Neural progenitor cell (in vitro differentiated cells): ENCODE data around the gene LRRC46. TPM values are rescaled to one million over a fixed set of nuclear protein-coding genes. Genes with fewer than 3 reads are reported as not detected.

Experiments
- DNase-seq: peaks from one replicate; pipeline ENCODE4 v3.0.0-alpha.2; 2016; ENCODE audit warnings: low spot score
- H2AFZ ChIP-seq: fragments of 200-600 bp; sonication (generic); replicated peaks from 2 replicates; pipeline ENCODE4 v1.6.1; 2016; ENCODE audit warnings: antibody characterized with exemption
- H3F3A ChIP-seq: fragments of 200-600 bp; sonication (generic); 2 replicates; pipeline ENCODE4 v1.6.1; 2016; ENCODE audit warnings: antibody characterized with exemption, low read depth
- H3K27ac ChIP-seq: fragments of 200-600 bp; sonication (generic); 2 replicates; pipeline ENCODE4 v1.5.1; 2016; ENCODE audit warnings: mild to moderate bottlenecking
- H3K27me3 ChIP-seq: fragments of 200-600 bp; sonication (generic); 2 replicates; pipeline ENCODE4 v1.6.1; 2016; ENCODE audit warnings: mild to moderate bottlenecking, moderate library complexity
- H3K36me3 ChIP-seq: fragments of 200-600 bp; sonication (generic); 2 replicates; pipeline ENCODE4 v1.5.1; 2016
- H3K4me1 ChIP-seq: fragments of 200-600 bp; sonication (generic); 2 replicates; pipeline ENCODE4 v1.6.1; 2016; ENCODE audit warnings: mixed run types
- H3K4me2 ChIP-seq: fragments of 200-600 bp; sonication (generic); 2 replicates; pipeline ENCODE4 v1.6.1; 2016
- H3K4me3 ChIP-seq: fragments of 200-600 bp; sonication (generic); 2 replicates; pipeline ENCODE4 v1.5.1; 2016
- H3K79me2 ChIP-seq: fragments of 200-600 bp; sonication (generic); 2 replicates; pipeline ENCODE4 v1.6.1; 2016; ENCODE audit warnings: low read depth
- H3K9ac ChIP-seq: fragments of 200-600 bp; sonication (generic); 2 replicates; pipeline ENCODE4 v1.6.1; 2016
- H3K9me3 ChIP-seq: fragments of 200-600 bp; sonication (generic); 2 replicates; pipeline ENCODE4 v1.5.1; 2016; ENCODE audit warnings: low read depth
- H4K20me1 ChIP-seq: fragments of 200-600 bp; sonication (generic); 2 replicates; pipeline ENCODE4 v1.6.1; 2016; ENCODE audit warnings: low read depth
- H3K27ac Mint-ChIP-seq: 3 replicates; pipeline ENCODE4 v1.8.0; 2021; ENCODE audit warnings: mixed read lengths
- H3K27me3 Mint-ChIP-seq: 2 replicates; pipeline ENCODE4 v1.8.0; 2022; ENCODE audit warnings: low read depth, mild to moderate bottlenecking, inconsistent platforms, moderate library complexity, mixed read lengths; ENCODE audit not compliant: insufficient read depth
- H3K36me3 Mint-ChIP-seq: 3 replicates; pipeline ENCODE4 v1.8.0; 2021; ENCODE audit warnings: mixed read lengths
- H3K4me1 Mint-ChIP-seq: 3 replicates; pipeline ENCODE4 v1.8.0; 2021; ENCODE audit warnings: mixed read lengths
- H3K4me3 Mint-ChIP-seq: 3 replicates; pipeline ENCODE4 v1.8.0; 2021; ENCODE audit warnings: mild to moderate bottlenecking, moderate library complexity, mixed read lengths
- H3K9me3 Mint-ChIP-seq: 3 replicates; pipeline ENCODE4 v1.8.0; 2020; ENCODE audit warnings: mixed read lengths
- EZH2 ChIP-seq: fragments of 200-600 bp; sonication (generic); IDR thresholded peaks from 2 replicates; pipeline ENCODE4 v1.6.1; 2017; ENCODE audit warnings: antibody characterized with exemption, mild to moderate bottlenecking, moderate library complexity
- EZH2phosphoT487 ChIP-seq: fragments of 200-600 bp; sonication (generic); IDR thresholded peaks from 2 replicates; pipeline ENCODE4 v1.6.1; 2017; ENCODE audit warnings: antibody characterized with exemption
- total RNA-seq: library from RNA; depleted of rRNA; stranded (reverse); fragments of >200 nt; gene quantifications from 2 replicates; pipeline ENCODE4 v1.2.3, GENCODE V29; 2015; ENCODE audit warnings: low replicate concordance
- TF ChIP-seq, protein P1 (sequence below): fragments of 200-600 bp; sonication (generic); IDR thresholded peaks from 2 replicates; pipeline ENCODE4 v1.5.1; 2017; ENCODE audit warnings: antibody characterized with exemption, mild to moderate bottlenecking

The LRRC46 gene
- total RNA-seq, 1 donor from 2014 or later = 0.06 TPM

DNA sequence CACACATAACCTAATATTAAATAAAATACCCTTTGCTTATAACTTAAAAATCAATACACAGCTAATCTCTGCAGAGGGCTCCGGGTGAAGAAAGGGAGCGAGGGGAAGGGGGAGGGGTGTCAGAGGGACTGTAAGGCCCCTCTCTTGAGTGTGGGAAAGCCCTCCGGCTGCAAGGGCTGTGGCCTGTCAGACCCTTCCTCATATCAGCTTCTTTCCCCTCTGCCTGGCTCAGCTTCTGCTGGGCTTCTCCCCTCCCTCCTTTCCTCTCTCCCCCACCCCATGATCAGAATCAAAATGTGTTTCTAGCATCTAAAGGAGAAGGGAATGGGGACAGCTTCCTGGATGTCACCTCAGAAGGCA is 14.2 kb downstream of the LRRC46 start:
- Histone ChIP-seq H3K79me2 (peaks cover under 1% of the 10 kb centered on the region), H3K4me1 (peaks cover 10% of the 10 kb centered on the region), H2AFZ (no peak overlapping the region), H4K20me1 (peaks cover 20% of the 10 kb centered on the region), H3K9me3 (no peaks in the 10 kb centered on the region), H3K27ac (no peak overlapping the region), H3K4me2 (no peak overlapping the region), H3K27me3 (peaks cover 67% of the 10 kb centered on the region), H3K36me3 (no peaks in the 10 kb centered on the region), H3K4me3 (no peak overlapping the region), H3K9ac (no peak overlapping the region), H3F3A (peaks cover 5% of the 10 kb centered on the region)
- Mint-ChIP-seq H3K9me3 (peaks cover 2% of the 10 kb centered on the region), H3K27ac (no peak overlapping the region), H3K4me3 (no peak overlapping the region), H3K4me1 (peaks cover 23% of the 10 kb centered on the region), H3K36me3 (peaks cover 2% of the 10 kb centered on the region), H3K27me3 (peaks cover 61% of the 10 kb centered on the region)
- TF ChIP-seq, protein P1, sequence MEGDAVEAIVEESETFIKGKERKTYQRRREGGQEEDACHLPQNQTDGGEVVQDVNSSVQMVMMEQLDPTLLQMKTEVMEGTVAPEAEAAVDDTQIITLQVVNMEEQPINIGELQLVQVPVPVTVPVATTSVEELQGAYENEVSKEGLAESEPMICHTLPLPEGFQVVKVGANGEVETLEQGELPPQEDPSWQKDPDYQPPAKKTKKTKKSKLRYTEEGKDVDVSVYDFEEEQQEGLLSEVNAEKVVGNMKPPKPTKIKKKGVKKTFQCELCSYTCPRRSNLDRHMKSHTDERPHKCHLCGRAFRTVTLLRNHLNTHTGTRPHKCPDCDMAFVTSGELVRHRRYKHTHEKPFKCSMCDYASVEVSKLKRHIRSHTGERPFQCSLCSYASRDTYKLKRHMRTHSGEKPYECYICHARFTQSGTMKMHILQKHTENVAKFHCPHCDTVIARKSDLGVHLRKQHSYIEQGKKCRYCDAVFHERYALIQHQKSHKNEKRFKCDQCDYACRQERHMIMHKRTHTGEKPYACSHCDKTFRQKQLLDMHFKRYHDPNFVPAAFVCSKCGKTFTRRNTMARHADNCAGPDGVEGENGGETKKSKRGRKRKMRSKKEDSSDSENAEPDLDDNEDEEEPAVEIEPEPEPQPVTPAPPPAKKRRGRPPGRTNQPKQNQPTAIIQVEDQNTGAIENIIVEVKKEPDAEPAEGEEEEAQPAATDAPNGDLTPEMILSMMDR = no peak
- no peak for TF ChIP-seq EZH2phosphoT487
- TF ChIP-seq EZH2 = no peak
- no peak for DNase-seq

DNA sequence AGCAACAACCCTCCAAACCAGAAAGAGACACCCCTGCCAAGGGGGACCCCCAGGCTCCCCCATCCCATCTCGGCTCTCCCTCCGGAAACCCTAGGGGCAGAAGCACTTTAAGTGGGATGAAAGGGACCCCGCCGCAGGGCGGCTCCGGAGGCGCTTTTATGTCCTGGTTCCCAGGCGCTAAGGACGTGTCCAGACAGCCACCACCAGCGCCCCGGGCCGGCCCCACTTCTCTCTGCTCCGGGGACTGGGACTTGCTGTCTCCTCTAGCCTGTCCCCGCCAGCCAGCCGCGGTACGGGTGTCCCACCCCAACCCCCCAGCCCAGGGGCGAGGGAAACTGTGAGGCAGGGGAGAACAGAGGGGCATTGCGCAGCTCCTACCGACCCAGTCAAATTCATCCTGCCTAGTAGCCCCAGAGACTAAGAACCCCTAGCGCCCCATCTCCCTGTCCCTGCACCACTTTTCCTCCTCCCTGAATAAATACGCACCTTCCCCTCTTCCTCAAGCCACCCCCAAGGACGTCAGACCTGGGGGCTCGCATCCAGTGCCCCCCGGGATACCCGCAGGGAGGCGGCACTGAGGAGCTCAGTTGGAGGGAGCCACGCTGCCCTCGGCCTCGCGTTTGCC is 15.4 kb downstream of the LRRC46 start:
- no peaks in the 10 kb centered on the region for H3K9me3 ChIP-seq
- peaks cover 21% of the 10 kb centered on the region for H4K20me1 ChIP-seq
- H3K27me3 ChIP-seq = peaks cover 79% of the 10 kb centered on the region
- no peaks in the 10 kb centered on the region for H3K79me2 ChIP-seq
- DNase-seq = peak; percentile 67
- H3K4me2 ChIP-seq = peak overlapping the region; percentile 81
- peaks cover 64% of the 10 kb centered on the region for H3K27me3 Mint-ChIP-seq
- peaks cover 22% of the 10 kb centered on the region for H3K4me1 Mint-ChIP-seq
- no peak overlapping the region for H3K27ac ChIP-seq
- H3K4me3 ChIP-seq = peak overlapping the region; percentile 44
- H3K4me3 Mint-ChIP-seq = peak overlapping the region; percentile 67
- TF ChIP-seq EZH2 (no peak), EZH2phosphoT487 (no peak)
- TF ChIP-seq, protein P1 = no peak
- H3F3A ChIP-seq = peaks cover 13% of the 10 kb centered on the region
- H3K27ac Mint-ChIP-seq = no peak overlapping the region
- H3K36me3 ChIP-seq = no peaks in the 10 kb centered on the region
- H3K36me3 Mint-ChIP-seq = peaks cover 2% of the 10 kb centered on the region
- H3K9me3 Mint-ChIP-seq = peaks cover 2% of the 10 kb centered on the region
- no peak overlapping the region for H3K9ac ChIP-seq
- peak overlapping the region; percentile 83 for H2AFZ ChIP-seq
- peaks cover 16% of the 10 kb centered on the region for H3K4me1 ChIP-seq

DNA sequence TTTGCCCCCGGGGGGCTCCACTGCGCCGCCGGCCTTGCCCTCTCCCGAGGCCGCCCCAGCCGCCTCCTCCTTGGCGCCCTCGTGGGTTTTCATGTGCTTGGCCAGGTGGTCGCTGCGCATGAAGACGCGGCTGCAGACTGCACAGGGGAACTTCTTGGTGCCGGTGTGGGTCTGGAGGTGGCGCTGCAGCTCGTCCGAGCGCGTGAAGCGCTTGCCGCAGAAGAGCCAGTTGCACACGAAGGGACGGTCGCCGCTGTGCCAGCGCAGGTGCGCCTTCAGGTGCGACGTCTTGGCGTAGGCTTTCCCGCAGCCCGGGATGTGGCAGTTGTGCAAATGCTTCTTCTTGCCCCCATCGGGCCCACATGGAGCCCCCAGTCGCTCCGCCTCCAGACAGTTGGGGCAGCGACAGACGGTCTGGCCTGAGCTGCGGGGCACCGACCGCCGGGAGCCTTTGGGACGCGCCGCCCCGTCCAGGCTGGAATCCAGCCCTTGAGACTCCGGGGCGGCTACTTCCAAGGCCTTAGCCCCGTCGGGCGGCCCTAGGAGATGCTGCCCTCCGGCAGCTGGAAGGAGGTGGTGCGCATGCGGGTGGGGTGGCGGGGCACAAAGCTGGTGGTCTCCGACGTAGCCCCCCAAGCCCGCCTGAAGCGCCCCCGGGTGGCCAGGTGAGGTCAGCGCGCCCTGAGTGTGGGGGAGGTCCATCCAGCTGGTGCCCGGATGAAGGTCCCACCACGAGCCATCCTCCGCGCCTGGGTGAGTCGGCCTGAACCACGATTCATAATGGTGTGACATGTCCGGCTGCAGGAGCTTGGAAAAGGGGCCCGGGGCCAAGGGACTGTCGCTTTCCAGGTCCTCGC is 16.1 kb downstream of the LRRC46 start:
- Histone ChIP-seq H2AFZ (peak overlapping the region; percentile 83), H4K20me1 (peaks cover 29% of the 10 kb centered on the region), H3K27ac (no peak overlapping the region), H3K4me2 (peak overlapping the region; percentile 81), H3K9me3 (no peaks in the 10 kb centered on the region), H3K4me3 (peak overlapping the region; percentile 44), H3K9ac (no peak overlapping the region), H3K4me1 (peaks cover 23% of the 10 kb centered on the region), H3K79me2 (no peaks in the 10 kb centered on the region), H3F3A (peaks cover 15% of the 10 kb centered on the region), H3K36me3 (no peaks in the 10 kb centered on the region), H3K27me3 (peaks cover 86% of the 10 kb centered on the region)
- no peak overlapping the region for H3K4me3 Mint-ChIP-seq
- peaks cover 2% of the 10 kb centered on the region for H3K36me3 Mint-ChIP-seq
- no peak for TF ChIP-seq EZH2
- peak; percentile 91 for TF ChIP-seq EZH2phosphoT487
- TF ChIP-seq, protein P1 = peak; percentile 60
- peak; percentile 80 for DNase-seq
- H3K27ac Mint-ChIP-seq = no peak overlapping the region
- peaks cover 71% of the 10 kb centered on the region for H3K27me3 Mint-ChIP-seq
- H3K9me3 Mint-ChIP-seq = peaks cover 2% of the 10 kb centered on the region
- peaks cover 23% of the 10 kb centered on the region for H3K4me1 Mint-ChIP-seq
